Testis (tissue), 3 donors: ENCODE measurements around the gene TTC23. TPM values are rescaled to one million over a fixed set of nuclear protein-coding genes. Genes with fewer than 3 reads are reported as not detected.

Source experiments
- DNase-seq: peaks from one replicate; pipeline ENCODE4 v3.0.0-alpha.2; 2019
- H3K27ac ChIP-seq, 2 donors: fragments of 200-600 bp; sonication (generic); one replicate each; pipeline ENCODE4 v1.5.1; 2019
- H3K27me3 ChIP-seq: fragments of 200-600 bp; sonication (generic); one replicate; pipeline ENCODE4 v1.5.1; 2019
- H3K36me3 ChIP-seq: fragments of 200-600 bp; sonication (generic); one replicate; pipeline ENCODE4 v1.5.1; 2017; ENCODE audit warnings: low read depth; ENCODE audit errors: missing control alignments
- H3K4me1 ChIP-seq: fragments of 200-600 bp; sonication (generic); one replicate; pipeline ENCODE4 v1.5.1; 2019
- H3K4me3 ChIP-seq, 2 donors: fragments of 200-600 bp; sonication (generic); one replicate each; pipeline ENCODE4 v1.5.1; 2017 to 2019
- H3K9me3 ChIP-seq: fragments of 200-600 bp; sonication (generic); one replicate; pipeline ENCODE4 v1.5.1; 2017
- CTCF ChIP-seq, 3 experiments: fragments of 450-650 bp in 2 of 3; fragments of 200-600 bp in 1 of 3; sonication (generic) in 1 of 3; IDR thresholded peaks; one replicate each; pipeline ENCODE4 v1.5.1; 2016 to 2019; ENCODE audit warnings: antibody characterized with exemption in 3 of 3, mild to moderate bottlenecking in 2 of 3, moderate library complexity in 1 of 3
- POLR2A ChIP-seq: fragments of 450-650 bp; IDR thresholded peaks from one replicate; pipeline ENCODE4 v1.6.1; 2017; ENCODE audit warnings: antibody characterized with exemption, mild to moderate bottlenecking, moderate library complexity
- WGBS, 2 donors: methylation state at CpG; one replicate each; pipeline ENCODE4 v1.1.5; 2018; 5-methylcytosine and 5-hydroxymethylcytosine counted together
- intact Hi-C: fragments of 100-400 bp; cut with DNase I; formaldehyde crosslinking; loops from one replicate; pipeline ENCODE4 v1.15.1; 2023; ENCODE audit warnings: low total_unique reads
- polyA plus RNA-seq: library from polyadenylated mRNA; stranded (reverse); fragments of 350-450 nt; fragmentation: Illumina TruSeq; extraction: RNeasy Lipid Tissue Mini Kit (QIAGEN cat#74804); gene quantifications from one replicate; pipeline ENCODE4 v1.2.3, GENCODE V29; 2014; ENCODE audit warnings: low read depth, low replicate concordance; ENCODE audit not compliant: insufficient read depth
- total RNA-seq, 2 donors: library from RNA; depleted of rRNA; stranded (reverse); fragments of >200 nt; gene quantifications; one replicate each; pipeline ENCODE4 v1.2.3, GENCODE V29; 2016

Gene TTC23
- total and polyA plus RNA-seq, 3 donors from 2014 or later: 26.6 to 40.5 (median 37.2) TPM

GRCh38 chr15:99124641-99125040 is 124.7 kb downstream of the TTC23 start:
- intact Hi-C loops: no loop called here
- Histone ChIP-seq H3K36me3 (no peaks in the 10 kb centered on the region), H3K27ac (peak overlapping the region in 1 of 2 donors; percentile 25), H3K9me3 (no peaks in the 10 kb centered on the region), H3K4me1 (peaks cover 14% of the 10 kb centered on the region), H3K27me3 (no peaks in the 10 kb centered on the region), H3K4me3 (no peak overlapping the region)
- no peak for DNase-seq
- TF ChIP-seq POLR2A: no peak
- no peak for TF ChIP-seq CTCF (IDR thresholded peaks at IDR 0.05)
- 91 to 98% methylated on average over 5 to 8 of the region's 8 CpGs for WGBS, 2 donors

GRCh38 chr15:99123713-99124451 is 125.5 kb downstream of the TTC23 start:
- H3K36me3 ChIP-seq: no peaks in the 10 kb centered on the region
- peak overlapping the region; percentile 25 to 65 for H3K27ac ChIP-seq
- TF ChIP-seq POLR2A (no peak), CTCF (IDR thresholded peaks at IDR 0.05) (no peak)
- peaks cover 14% of the 10 kb centered on the region for H3K4me1 ChIP-seq
- DNase-seq: peak; percentile 80
- H3K4me3 ChIP-seq: no peak overlapping the region
- no peaks in the 10 kb centered on the region for H3K27me3 ChIP-seq
- 30 to 31% methylated on average over 7 to 20 of the region's 20 CpGs for WGBS, 2 donors
- intact Hi-C loops: no loop called here
- no peaks in the 10 kb centered on the region for H3K9me3 ChIP-seq

- intact Hi-C loops: no loop called here
- Histone ChIP-seq H3K36me3 (no peaks in the 10 kb centered on the region), H3K27ac (peak overlapping the region; percentile 25 to 65), H3K4me1 (peaks cover 14% of the 10 kb centered on the region), H3K4me3 (no peak overlapping the region), H3K9me3 (no peaks in the 10 kb centered on the region), H3K27me3 (no peaks in the 10 kb centered on the region)
- WGBS, 2 donors: 63 to 73% methylated on average over 18 to 22 of the region's 22 CpGs
- DNase-seq: no peak
- no peak for TF ChIP-seq CTCF (IDR thresholded peaks at IDR 0.05)
- TF ChIP-seq POLR2A: no peak
Measured at GRCh38 chr15:99122831-99123712, 126.3 kb downstream of the TTC23 start.

GRCh38 chr15:99121691-99122410 is 127.5 kb downstream of the TTC23 start:
- no peak overlapping the region for H3K4me3 ChIP-seq
- DNase-seq: no peak
- no peaks in the 10 kb centered on the region for H3K9me3 ChIP-seq
- no peak overlapping the region for H3K27ac ChIP-seq
- no peaks in the 10 kb centered on the region for H3K27me3 ChIP-seq
- WGBS, 2 donors: 74 to 83% methylated on average over 8 of the region's 8 CpGs
- TF ChIP-seq POLR2A (no peak), CTCF (IDR thresholded peaks at IDR 0.05) (no peak)
- peaks cover 14% of the 10 kb centered on the region for H3K4me1 ChIP-seq
- intact Hi-C loops: no loop called here
- H3K36me3 ChIP-seq: no peaks in the 10 kb centered on the region
